HG02973 (cell line): ENCODE data around the gene LRTM1.

Source experiments
- ATAC-seq: cut with Tn5 transposase; IDR thresholded peaks from one replicate; pipeline ENCODE4 v1.9.1; 2021; ENCODE audit warnings: moderate library complexity; ENCODE audit not compliant: unreplicated experiment

The LRTM1 gene

DNA sequence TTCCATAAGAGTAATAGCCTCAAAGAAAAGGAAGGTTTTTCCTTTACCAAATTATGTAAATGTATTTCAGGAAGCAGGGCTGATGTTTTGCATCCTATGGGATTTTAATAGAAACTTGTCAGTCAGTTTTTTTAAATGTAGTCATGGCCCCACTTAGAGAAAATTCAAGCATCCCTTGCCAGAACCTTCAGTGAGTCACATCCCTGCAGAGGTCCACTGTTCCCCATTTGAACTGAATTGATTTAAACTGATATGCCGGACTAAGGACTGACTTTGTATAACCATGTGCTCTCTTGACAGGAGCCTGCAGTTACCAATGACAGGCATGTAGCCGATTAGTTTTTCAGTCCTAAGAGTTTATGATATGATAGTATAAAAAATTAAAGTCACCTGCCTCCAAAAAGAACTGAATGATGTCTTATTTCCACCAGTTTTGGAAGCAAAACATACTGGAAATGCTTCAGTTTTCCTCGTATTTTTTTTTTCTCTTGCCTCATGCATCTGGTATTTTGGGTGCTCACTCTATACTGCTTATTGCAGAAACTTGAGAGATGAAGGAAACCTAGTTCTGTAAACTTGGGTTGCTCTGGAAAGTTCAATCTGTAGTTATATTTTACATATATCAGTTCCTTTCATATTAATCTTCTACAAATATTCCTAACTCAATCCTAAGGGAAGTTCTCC lies 30.7 kb downstream of the LRTM1 start:
- ATAC-seq = no peak

DNA sequence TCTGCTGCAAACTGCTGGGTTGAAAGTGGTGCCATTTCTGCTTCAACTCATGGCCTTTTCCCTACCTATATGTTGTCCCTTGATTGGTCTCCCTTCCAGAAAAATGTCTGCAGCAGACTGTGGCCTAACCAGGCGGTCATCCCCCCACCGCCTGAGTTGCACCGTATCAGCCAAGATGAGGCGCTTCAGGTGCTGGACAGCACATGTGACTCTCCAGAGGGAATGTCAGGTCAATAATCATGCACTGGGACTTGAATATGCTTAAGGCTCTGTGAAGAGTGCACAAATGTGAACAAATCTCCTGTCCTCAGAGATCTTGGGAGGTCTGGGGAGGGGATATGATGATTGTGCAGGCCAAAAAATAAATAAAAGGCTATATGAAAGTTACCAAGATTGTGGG lies 32.2 kb downstream of the LRTM1 start:
- no peak for ATAC-seq

DNA sequence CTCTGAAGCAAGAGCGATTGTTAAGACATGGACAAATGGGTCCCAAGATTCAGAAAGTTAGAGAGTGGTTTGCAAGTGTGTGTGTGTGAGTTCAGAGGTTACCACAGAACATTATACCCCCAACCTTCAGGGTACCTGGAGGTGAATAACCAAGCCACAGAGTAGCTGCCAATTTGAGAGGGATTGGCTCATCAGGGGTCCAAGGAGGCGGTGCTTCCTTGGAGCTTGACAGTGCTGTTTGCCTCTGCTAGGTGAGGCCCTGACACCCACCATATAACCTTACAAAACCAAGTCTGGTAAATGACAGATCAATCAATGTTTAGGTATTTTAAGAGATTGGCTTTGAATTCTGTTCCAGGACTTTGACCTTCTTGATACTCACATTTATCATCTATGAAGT lies 35.7 kb downstream of the LRTM1 start:
- ATAC-seq = no peak

DNA sequence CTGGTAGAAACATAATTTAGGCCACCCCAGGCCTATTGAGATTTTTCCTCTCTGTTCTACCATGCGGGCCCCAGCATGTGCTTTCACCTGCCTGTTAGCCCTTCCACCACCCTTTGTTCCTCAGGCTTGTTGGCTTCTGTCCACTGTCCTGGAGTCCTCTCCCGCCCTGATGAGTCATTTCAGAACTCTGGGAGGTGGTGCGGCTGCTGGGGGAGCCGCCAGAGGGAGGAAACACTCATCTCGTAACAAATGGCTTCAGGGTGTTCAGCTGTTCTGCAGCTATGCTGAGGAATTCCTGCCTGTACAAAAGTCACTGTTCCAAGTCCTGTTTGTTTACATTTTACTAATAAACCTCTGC lies 36.3 kb downstream of the LRTM1 start:
- no peak for ATAC-seq

DNA sequence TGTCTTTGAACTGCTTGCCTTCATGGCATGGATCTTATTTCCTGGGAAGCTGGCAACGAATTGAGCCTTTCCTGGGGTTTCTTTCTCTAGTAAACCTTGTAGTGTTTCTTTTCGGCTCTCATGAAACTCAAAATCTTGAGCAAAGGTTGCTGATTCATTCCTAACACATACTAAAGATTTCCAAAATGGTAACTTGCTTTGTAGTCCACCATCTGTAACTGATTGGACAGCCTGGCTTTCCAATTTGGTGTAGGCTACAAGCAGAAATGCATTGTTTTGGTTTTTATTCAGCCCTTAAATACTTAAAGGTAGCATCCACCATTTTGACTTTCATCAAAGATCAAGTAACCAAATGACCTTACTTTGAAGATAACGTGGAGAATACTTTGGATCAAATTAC lies 38.1 kb downstream of the LRTM1 start:
- no peak for ATAC-seq

DNA sequence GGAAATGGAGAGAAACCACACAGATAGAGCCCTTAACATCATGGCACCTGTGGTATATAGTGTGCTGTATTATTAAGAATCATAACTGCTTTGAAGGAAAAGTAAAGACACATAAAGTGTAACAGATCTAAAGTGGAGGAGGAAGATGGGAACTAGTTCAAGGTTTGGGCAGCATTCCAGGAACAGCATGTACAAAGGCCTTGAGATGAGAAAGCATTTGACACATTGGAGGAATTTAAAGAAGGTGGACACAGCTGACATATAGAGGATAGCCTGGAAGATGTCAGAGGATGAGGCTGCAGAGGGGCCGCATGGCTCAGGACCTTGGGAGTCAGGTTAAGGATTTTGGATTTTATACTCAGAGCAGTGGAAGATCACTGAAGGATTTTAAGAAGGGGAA lies 39.0 kb downstream of the LRTM1 start:
- no peak for ATAC-seq

DNA sequence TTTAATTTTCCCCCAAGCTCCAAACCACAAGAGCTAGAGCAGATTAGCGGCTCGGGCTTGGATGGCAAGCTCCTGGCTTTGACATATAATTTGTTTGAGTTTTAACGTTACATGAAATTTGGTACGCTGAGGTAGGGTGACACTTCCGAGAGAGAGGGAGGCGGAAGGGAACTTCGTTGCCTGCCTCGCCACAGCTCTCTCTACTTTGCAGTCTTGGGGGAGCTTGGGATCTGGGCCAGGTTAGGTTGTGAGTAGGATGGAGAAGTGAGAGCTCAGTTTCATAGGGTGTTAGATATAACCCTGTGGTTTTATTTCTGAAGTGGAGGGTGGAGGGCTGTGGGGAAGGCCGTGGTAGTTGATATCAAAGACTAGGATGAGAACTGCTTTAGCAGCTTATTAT lies 39.7 kb downstream of the LRTM1 start:
- ATAC-seq = no peak

DNA sequence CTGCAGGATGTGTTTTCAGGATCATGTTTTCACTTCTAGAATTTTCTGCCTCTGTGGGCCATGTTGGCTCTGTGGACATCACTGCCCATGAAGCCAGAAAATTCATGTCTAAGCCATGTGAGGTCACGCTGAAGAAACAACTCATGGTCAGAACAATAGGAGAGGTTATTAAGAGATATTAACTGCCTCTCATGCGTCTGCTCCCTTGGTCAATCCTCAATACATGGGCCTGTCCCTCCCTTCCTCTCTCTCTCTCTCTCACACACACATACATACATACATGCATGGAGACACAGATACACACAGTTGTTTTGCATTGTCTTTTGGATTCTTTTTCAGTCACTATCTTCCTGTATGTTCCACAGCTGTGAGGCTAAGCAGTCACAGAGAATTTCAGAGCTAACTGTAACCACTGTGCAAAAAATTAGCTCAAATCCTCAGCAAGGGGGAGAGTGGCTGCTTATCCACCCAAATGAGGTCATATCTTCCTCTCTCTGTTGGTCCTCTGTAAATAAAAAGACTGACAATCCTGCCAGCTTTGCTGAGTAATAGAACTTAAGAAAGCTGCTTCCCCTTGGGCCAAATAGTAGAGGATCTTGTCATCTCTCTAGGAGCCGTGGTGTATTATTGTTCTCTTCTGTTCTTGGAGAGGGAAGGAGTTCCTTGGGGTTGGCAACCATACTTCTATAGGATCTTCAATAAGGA lies 45.6 kb downstream of the LRTM1 start:
- no peak for ATAC-seq

DNA sequence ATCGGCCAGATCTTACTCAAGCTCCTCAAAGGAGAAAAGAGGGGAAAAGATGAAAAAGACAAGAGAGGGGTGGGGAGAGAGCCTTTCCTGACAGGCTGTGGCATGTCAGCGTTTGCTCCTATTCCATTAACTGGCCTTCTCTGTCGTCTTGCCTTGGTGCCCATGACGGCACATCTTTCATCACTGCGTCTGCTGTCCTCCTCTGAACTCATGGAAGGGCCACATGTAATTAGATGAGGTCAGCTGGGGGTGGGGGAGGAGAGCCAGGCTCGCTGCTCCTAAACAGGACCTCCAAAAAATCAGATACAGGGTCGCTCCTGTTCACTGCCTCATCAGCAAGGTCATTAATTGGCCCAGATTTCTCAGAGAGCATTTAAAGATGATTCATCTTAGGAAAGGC lies 49.7 kb downstream of the LRTM1 start:
- ATAC-seq = no peak

DNA sequence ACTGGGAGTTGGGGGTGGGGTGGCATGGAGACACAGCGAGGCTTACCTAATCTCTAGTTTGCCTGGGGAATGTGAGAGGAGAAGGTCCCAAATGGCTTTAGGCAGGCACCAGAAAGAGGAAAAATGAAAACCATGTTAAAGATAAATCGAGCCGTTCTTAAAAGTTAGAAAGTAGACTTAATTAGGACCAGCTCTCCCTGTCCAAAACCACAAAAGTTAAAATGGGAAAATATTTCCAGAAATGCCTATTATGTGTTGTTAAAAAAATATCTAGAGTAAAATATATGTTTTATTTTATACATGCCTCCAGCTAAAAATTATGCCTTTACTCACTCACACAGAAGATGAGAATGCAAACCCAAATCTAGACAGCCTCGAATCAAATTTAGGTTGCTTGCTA lies 50.1 kb downstream of the LRTM1 start:
- ATAC-seq = no peak

DNA sequence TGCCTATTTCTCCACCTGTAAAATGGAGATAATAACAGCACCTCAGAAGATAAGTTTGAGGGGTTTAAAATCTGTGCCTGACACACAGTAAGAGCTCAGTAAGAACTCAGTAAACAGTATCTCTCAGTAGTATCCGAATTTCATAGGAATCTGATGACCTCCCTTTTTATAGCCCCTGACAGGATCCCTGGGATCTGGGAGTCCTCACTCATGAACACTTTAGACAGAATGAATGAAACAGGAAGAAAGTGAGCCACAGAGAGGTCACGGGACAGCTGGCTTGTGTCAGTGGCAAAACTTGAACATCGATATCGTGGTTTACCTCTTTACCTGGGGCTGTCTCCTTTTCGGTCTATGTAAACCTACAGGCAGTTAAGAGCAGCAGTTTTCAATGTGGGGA lies 51.2 kb downstream of the LRTM1 start:
- ATAC-seq = no peak

DNA sequence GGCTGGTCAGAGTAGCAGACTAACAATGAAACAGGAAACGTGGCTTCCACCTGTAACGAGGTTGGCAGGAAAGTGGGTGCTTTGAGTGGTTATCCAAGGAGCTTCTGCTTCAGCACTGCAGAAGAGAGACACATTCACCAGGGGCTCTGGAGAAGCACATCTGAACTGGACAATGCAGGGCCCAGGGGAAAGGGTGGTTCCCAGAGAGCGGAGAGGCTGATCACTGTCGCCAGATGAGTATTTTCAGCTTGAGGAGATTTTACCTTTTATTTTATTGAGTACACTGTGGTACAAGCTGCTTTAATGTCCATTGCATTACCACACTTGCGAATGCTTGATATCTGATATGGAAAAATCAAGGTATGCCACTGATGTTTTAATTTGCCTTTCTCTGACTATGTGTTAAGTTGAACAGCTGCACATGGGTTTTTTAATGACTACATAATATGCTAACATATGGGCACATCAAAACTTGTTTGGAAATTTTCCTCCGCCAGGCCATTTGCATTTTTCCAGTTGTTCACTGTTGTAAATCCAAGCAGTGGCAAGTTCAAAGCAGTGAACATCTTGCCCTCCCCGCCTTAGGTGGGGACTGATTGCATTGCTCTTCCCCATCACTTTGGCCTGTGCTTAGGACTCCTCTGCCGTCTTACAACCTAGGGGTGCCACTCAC lies 52.1 kb downstream of the LRTM1 start:
- ATAC-seq = no peak

DNA sequence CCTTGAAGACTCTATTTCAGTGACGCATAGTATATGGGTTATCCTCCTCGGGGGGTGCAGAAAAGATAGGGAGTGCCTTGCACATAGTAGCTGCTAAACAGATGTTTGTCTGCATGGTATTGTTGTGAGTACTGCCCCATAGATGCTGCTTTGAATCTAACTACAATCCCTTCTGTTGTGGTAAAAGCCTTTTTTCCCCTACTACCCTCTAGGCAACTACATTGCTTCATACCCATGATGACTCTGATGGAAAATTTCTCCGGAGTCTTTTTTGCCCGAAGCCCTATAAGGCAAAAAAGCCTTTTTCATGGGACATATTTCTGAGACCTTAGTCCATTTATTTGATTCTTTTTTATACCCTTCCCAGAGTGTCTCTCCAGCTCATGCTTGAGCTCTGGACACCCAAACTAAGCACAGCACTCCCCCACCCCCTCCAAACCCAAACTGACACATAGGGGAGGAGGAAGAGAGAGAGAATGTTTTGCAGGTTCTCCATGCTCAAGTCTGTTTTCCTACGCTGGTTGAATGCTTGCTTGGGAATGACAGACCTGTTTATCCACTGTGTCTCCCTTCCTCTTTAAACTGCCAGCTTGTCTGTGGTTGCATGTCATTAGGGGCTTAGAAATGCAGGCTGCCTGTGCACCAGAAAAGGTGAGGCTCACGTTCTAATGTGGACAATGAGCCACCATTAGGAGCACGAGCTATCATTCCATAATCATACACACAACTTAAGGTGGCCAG lies 52.9 kb downstream of the LRTM1 start:
- no peak for ATAC-seq

DNA sequence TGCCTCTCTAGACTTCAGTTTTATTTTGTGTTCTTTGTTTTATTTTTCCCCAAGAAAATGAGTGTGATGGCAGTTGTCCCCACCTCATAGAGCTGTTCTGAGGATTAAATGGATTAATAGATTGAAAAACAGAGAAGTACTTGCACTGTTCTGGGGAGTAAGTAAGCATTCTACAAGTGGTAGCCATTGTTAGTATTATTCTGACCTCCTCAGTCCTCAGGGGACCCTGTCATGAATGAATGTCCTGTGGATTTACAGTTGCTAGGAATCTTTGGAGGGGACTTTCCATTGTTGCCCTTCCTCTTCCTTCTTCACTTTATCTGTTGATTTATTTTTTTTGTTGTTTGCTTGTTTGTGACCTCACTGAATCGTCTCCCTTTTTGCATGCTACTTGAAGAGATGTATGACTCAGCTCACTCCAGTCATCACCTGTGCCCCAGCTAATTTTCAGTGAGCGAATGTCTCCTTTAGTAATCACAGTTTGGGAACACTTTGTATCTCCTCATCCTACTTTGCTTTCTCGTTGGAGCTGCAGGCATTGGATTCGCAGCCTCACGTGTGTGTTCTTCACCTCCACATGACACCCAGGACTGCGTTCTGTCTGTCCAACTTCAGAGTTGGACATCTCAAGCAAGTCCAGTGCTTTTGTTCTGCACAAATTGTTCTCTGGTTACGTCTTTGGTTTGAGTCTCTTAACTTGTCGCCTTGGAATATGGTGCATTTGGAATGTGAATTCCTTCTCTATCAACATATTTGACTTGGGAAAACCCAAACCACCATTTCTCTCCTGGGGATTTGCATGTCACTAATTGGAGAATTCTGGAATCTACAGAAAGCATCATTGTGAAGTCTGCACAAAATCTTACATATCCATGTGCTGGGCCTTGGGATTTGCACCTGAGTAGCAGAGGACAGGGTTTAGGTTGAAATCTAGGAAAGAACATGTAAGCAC lies 54.5 kb downstream of the LRTM1 start:
- ATAC-seq = no peak

DNA sequence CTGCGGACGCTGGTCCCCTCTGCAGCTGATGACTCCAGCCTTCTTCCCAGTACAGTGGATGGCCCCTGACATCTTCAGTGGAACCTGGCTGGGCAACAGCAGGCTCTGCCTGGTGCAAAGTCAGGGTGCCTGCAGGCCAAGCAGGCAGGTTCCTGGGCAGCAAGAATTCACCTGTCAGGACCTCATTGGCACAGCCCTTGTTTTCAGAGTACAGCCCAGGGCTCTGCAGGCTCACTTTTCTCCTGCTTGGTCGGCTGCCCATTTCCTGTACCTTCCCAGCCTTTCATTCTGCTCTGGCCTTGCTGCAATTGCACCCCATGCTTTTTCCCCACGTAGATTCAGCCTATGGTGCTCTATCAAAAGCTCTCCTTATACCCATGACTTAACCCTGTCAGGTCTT lies 56.0 kb downstream of the LRTM1 start:
- ATAC-seq = no peak

DNA sequence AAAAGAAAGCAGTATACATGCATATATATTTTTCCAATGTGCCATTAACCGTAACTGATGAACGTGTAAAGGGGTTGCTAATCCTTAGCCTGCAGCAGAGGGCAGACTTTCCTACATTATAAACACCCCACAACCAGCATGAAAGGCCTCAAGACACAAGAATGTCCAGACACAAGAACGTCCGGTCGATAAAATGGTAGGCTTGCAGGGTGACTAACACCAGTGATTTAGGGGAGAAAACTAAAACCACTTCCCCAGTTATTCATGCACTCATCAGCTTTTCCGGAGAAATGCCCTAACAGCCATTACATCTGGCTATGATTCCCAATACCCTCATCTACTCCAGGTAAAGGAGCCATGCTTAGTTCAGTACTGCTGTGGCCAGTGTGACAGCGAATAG lies 57.4 kb downstream of the LRTM1 start:
- ATAC-seq = no peak
